Measurements from ENCODE around the gene FAM83D.

The FAM83D gene

GRCh38 chr20:38926142-38926933 lies at the start of gene FAM83D:
Gene FAM83D (plus strand): TSS chr20:38926417. CDS start chr20:38926443, 26 bp downstream.
- DNase-seq: peak; percentile 99

- DNase-seq: no peak
Measured at GRCh38 chr20:38877483-38877882, 48.7 kb upstream of the FAM83D start.

GRCh38 chr20:38878866-38879265 lies 47.4 kb upstream of the FAM83D start:
- DNase-seq: no peak

- no peak for DNase-seq
Measured at GRCh38 chr20:38880952-38881735, 45.1 kb upstream of the FAM83D start.

- DNase-seq: no peak
Measured at GRCh38 chr20:38881806-38882440, 44.3 kb upstream of the FAM83D start.

- no peak for DNase-seq
Measured at GRCh38 chr20:38882600-38882999, 43.6 kb upstream of the FAM83D start.

GRCh38 chr20:38883081-38883980 lies 42.9 kb upstream of the FAM83D start:
- DNase-seq: no peak

- no peak for DNase-seq
Measured at GRCh38 chr20:38883981-38884733, 42.1 kb upstream of the FAM83D start.

- no peak for DNase-seq
Measured at GRCh38 chr20:38885357-38885756, 40.9 kb upstream of the FAM83D start.

GRCh38 chr20:38888059-38888831 lies 38.0 kb upstream of the FAM83D start:
- DNase-seq: no peak

GRCh38 chr20:38889050-38889449 lies 37.2 kb upstream of the FAM83D start:
- no peak for DNase-seq

GRCh38 chr20:38889792-38890496 lies 36.3 kb upstream of the FAM83D start:
- no peak for DNase-seq

- peak; percentile 63 for DNase-seq
Measured at GRCh38 chr20:38890497-38890818, 35.8 kb upstream of the FAM83D start.

- DNase-seq: peak; percentile 47
Measured at GRCh38 chr20:38892091-38892981, 33.9 kb upstream of the FAM83D start.

- peak; percentile 22 for DNase-seq
Measured at GRCh38 chr20:38893056-38893564, 33.1 kb upstream of the FAM83D start.

- DNase-seq: peak; percentile 86
Measured at GRCh38 chr20:38893565-38894090, 32.6 kb upstream of the FAM83D start.

- DNase-seq: no peak
Measured at GRCh38 chr20:38894091-38894847, 31.9 kb upstream of the FAM83D start.

Measured in activated CD4-positive, alpha-beta T cell treated with anti-CD3 and anti-CD28 coated beads, Interleukin-10, Interleukin-2, amounts not matched to agents 100 ng/mL and 50 ng/mL, durations not matched to agents 16 hours and 8 hours (primary cell).